GM12873 (cell line): ENCODE results near the gene ABCC4.

ENCODE experiments used
- CTCF ChIP-seq: IDR thresholded peaks from 2 replicates; pipeline ENCODE4 v1.5.1; 2012; ENCODE audit warnings: low read depth, mild to moderate bottlenecking, moderate library complexity, low read length, control low read depth; ENCODE audit not compliant: insufficient read depth; ENCODE audit errors: missing control alignments

ABCC4 gene

GRCh38 chr13:95168191-95168590, 133.1 kb downstream of the ABCC4 start:
- no peak for TF ChIP-seq CTCF

- TF ChIP-seq CTCF = no peak
Observed at GRCh38 chr13:95164830-95165229, 136.4 kb downstream of the ABCC4 start.

GRCh38 chr13:95160112-95160906, 140.9 kb downstream of the ABCC4 start:
- TF ChIP-seq CTCF = no peak

- TF ChIP-seq CTCF = no peak
Observed at GRCh38 chr13:95159458-95159857, 141.8 kb downstream of the ABCC4 start.

- no peak for TF ChIP-seq CTCF
Observed at GRCh38 chr13:95156208-95156607, 145.0 kb downstream of the ABCC4 start.

- no peak for TF ChIP-seq CTCF
Observed at GRCh38 chr13:95155504-95155903, 145.7 kb downstream of the ABCC4 start.

GRCh38 chr13:95155093-95155492, 146.2 kb downstream of the ABCC4 start:
- TF ChIP-seq CTCF = no peak
